Upper lobe of left lung (tissue), 6 donors: Measurements from ENCODE around the gene EIPR1. TPM values are rescaled to one million over a fixed set of nuclear protein-coding genes. Genes with fewer than 3 reads are reported as not detected.
A peak's percentile ranks its signal among the peaks of the same experiment; 100 is the strongest.

Source experiments
- ATAC-seq, 2 donors: fragments of 200-7000 bp; cut with Tn5 transposase; one replicate each; pipeline ENCODE4 v1.9.1; 2022; ENCODE audit warnings: mild to moderate bottlenecking in 2 of 2, moderate library complexity in 2 of 2; ENCODE audit not compliant: low FRiP score in 2 of 2
- DNase-seq, 2 donors: peaks; one replicate each; pipeline ENCODE4 v3.0.0-alpha.2; 2019 to 2020
- H3K27ac ChIP-seq, 4 donors: fragments of 200-600 bp; sonication (generic); one replicate each; pipeline ENCODE4 v1.5.1; 2016 to 2019
- H3K27me3 ChIP-seq, 4 donors: fragments of 200-600 bp; sonication (generic); one replicate each; pipeline ENCODE4 v1.5.1; 2017 to 2019
- H3K36me3 ChIP-seq, 4 donors: fragments of 200-600 bp; sonication (generic); one replicate each; pipeline ENCODE4 v1.5.1; 2016 to 2019
- H3K4me1 ChIP-seq, 4 donors: fragments of 200-600 bp; sonication (generic); one replicate each; pipeline ENCODE4 v1.5.1; 2018 to 2019
- H3K4me3 ChIP-seq, 4 donors: fragments of 200-600 bp; sonication (generic); one replicate each; pipeline ENCODE4 v1.5.1; 2017 to 2019; ENCODE audit warnings: mild to moderate bottlenecking in 2 of 4, moderate library complexity in 1 of 4
- H3K9me3 ChIP-seq, 4 donors: fragments of 200-600 bp; sonication (generic); one replicate each; pipeline ENCODE4 v1.5.1; 2018 to 2019
- CTCF ChIP-seq, 6 experiments: fragments of 450-650 bp in 4 of 6; fragments of 200-600 bp in 2 of 6; sonication (generic) in 2 of 6; IDR thresholded peaks; one replicate each; pipeline ENCODE4 v1.5.1; 2016 to 2019; ENCODE audit warnings: antibody characterized with exemption in 6 of 6
- EP300 ChIP-seq, 4 donors: sonication (generic); formaldehyde crosslinking; IDR thresholded peaks; one replicate each; pipeline ENCODE4 v1.5.1; 2017; ENCODE audit warnings: antibody characterized with exemption in 4 of 4, control low read depth in 2 of 4
- POLR2A ChIP-seq, 4 donors: fragments of 450-650 bp; IDR thresholded peaks; one replicate each; pipeline ENCODE4 v1.5.1; 2016 to 2017; ENCODE audit warnings: antibody characterized with exemption in 4 of 4, mild to moderate bottlenecking in 2 of 4
- POLR2AphosphoS5 ChIP-seq, 2 donors: sonication (generic); formaldehyde crosslinking; IDR thresholded peaks; one replicate each; pipeline ENCODE4 v1.5.1; 2017; ENCODE audit warnings: antibody characterized with exemption in 2 of 2
- WGBS, 2 donors: methylation state at CpG; one replicate each; pipeline ENCODE4 v1.1.5; 2017 to 2018; 5-methylcytosine and 5-hydroxymethylcytosine counted together
- total RNA-seq, 6 donors: library from RNA; depleted of rRNA in 4 of 6; stranded (reverse); fragments of >200 nt in 4 of 6; gene quantifications; one replicate each; pipeline versions ENCODE4 v1.1.0 to v1.2.1, GENCODE V29; 2016 to 2021
- donor health status: DM: no; HTN: no; CAD: no; lungs with moderate emphysema.
- donor health status: DM: no; HTN: yes; CAD: no; lungs with severe emphysema.

EIPR1 gene
- total RNA-seq, 6 donors from 2014 or later: 17.6 to 39.8 (median 23.6) TPM

DNA sequence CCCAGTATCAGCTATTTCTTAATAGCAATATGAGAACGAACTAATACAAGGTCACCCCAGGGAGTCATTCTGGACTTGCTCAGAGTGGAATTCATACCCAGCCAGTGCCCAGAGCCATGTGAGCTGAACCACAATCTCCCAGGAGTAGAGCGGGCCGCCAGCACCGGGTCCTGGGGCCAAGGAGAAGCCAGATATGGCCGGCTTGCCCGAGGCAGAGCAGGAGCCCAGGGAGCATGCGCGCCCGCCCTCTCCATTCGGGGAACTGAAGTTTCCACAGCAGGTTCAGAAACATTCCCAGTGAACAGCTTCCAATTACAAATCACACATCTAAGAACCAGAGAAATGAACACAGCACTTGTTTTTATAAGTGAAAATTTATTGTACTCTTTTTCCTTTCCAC is 37.5 kb downstream of the EIPR1 start:
- no peaks in the 10 kb centered on the region for H3K27me3 ChIP-seq
- DNase-seq (peak in 1 of 2 donors; percentile 57), ATAC-seq (no peak)
- no peaks in the 10 kb centered on the region for H3K9me3 ChIP-seq
- TF ChIP-seq CTCF (IDR thresholded peaks at IDR 0.05) (no peak), EP300 (IDR thresholded peaks at IDR 0.05) (no peak), POLR2A (IDR thresholded peaks at IDR 0.05) (no peak), POLR2AphosphoS5 (IDR thresholded peaks at IDR 0.05) (no peak)
- H3K36me3 ChIP-seq: peaks cover 0 to 19% (median 5%) of the 10 kb centered on the region in 4 donors
- H3K27ac ChIP-seq: no peak overlapping the region
- H3K4me3 ChIP-seq: no peak overlapping the region
- WGBS, 2 donors: 98 to 100% methylated on average over 5 to 10 of the region's 10 CpGs
- H3K4me1 ChIP-seq: no peaks in the 10 kb centered on the region

DNA sequence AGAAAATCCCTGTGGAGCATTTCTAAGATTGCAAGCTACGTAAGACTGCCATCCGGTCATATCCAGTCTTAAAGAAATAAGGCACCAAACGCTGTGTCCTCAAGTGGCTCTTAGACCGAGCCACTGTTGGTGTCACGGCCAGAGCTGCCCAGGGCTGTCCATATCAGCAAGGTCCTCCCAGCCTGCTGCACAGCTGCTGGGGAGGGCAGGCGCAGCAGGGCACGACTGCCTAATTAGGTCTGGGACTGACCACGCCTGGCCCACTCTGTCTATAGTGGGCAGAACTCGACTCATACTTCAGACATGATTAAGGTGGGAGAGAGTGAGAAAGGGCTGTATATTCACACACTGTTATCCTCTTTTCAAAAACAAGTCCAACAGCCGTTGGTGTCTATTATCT is 39.3 kb downstream of the EIPR1 start:
- DNase-seq (no peak), ATAC-seq (no peak)
- WGBS, 2 donors: 90 to 95% methylated on average over 8 to 10 of the region's 10 CpGs
- Histone ChIP-seq H3K36me3 (peaks cover 0 to 30% (median 12%) of the 10 kb centered on the region in 4 donors), H3K4me1 (no peaks in the 10 kb centered on the region), H3K27ac (no peak overlapping the region), H3K27me3 (no peaks in the 10 kb centered on the region), H3K9me3 (no peaks in the 10 kb centered on the region), H3K4me3 (no peak overlapping the region)
- TF ChIP-seq CTCF (IDR thresholded peaks at IDR 0.05) (no peak), POLR2AphosphoS5 (IDR thresholded peaks at IDR 0.05) (no peak), POLR2A (IDR thresholded peaks at IDR 0.05) (no peak), EP300 (IDR thresholded peaks at IDR 0.05) (no peak)

GRCh38 chr2:3336844-3337243 is 40.8 kb downstream of the EIPR1 start:
- DNase-seq (no peak), ATAC-seq (no peak)
- Histone ChIP-seq H3K27me3 (no peaks in the 10 kb centered on the region), H3K27ac (no peak overlapping the region), H3K4me3 (no peak overlapping the region), H3K36me3 (peaks cover 0 to 34% (median 15%) of the 10 kb centered on the region in 4 donors), H3K9me3 (no peaks in the 10 kb centered on the region), H3K4me1 (no peaks in the 10 kb centered on the region)
- TF ChIP-seq POLR2A (IDR thresholded peaks at IDR 0.05): no peak
- TF ChIP-seq CTCF (IDR thresholded peaks at IDR 0.05): no peak
- TF ChIP-seq EP300 (IDR thresholded peaks at IDR 0.05): no peak
- TF ChIP-seq POLR2AphosphoS5 (IDR thresholded peaks at IDR 0.05): no peak
- 89 to 94% methylated on average over 2 of the region's 2 CpGs for WGBS, 2 donors

DNA sequence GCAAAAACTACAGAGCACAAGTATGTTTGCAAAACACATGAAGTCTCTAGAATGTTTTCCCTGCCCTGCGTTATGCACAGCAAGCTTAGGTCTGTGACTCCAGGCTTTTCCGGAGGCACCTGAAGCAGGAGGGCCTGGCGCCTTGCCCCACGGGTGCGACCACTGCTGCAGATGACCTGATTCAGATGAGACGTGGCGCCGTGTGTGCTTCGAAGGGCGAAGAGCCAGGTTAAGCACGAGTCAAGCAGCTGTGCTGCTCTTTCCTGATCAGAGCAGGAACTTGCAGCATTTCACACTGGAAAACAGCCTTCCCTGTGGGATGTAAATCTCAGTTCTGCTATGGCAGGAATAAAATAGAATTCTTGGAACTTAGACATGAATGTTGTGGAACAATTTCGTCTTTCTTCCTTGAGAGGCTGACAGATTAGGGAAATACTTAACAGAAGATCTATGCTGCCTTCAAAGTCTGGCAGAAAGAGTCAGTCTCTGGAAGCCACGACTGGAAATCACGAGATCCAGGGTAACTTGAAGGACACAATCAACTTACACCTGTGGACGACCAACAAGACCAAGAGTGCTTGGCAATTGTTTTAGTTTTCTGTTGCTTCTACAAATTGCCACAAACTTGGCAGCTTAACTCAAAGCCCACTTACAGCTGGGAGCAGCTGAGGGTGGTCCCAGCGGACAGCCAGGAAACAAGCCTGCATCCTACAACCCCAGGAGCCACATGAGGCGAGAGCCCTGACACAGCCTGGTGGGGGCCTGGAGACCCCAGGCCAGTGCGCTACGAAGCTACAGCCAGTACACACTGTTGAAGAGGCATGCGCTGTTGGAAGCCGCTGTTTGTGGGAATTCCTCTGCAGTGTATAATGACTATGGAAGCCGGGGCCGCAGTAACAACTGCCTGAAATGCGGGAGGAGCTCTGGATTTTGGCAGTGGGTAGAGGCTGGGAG is 42.9 kb downstream of the EIPR1 start:
- TF ChIP-seq POLR2A (IDR thresholded peaks at IDR 0.05): no peak
- TF ChIP-seq POLR2AphosphoS5 (IDR thresholded peaks at IDR 0.05): no peak
- TF ChIP-seq CTCF (IDR thresholded peaks at IDR 0.05): no peak
- no peak for TF ChIP-seq EP300 (IDR thresholded peaks at IDR 0.05)
- H3K9me3 ChIP-seq: no peaks in the 10 kb centered on the region
- DNase-seq: no peak
- H3K36me3 ChIP-seq: peaks cover 4 to 40% (median 19%) of the 10 kb centered on the region in 4 donors
- H3K4me3 ChIP-seq: no peak overlapping the region
- WGBS, 2 donors: 90 to 93% methylated on average over 21 to 24 of the region's 24 CpGs
- H3K27ac ChIP-seq: no peak overlapping the region
- H3K27me3 ChIP-seq: no peaks in the 10 kb centered on the region
- peak in 1 of 2 donors; percentile 47 for ATAC-seq
- no peaks in the 10 kb centered on the region for H3K4me1 ChIP-seq
